Measurements from ENCODE around the gene PRDM15.

- no peak for TF ChIP-seq CTCF (IDR thresholded peaks at IDR 0.05)
- no peak for TF ChIP-seq POLR2A (IDR thresholded peaks at IDR 0.05)
- no peak for TF ChIP-seq EP300 (IDR thresholded peaks at IDR 0.05)
Measured at GRCh38 chr21:41906770-41907169, 27.6 kb upstream of the PRDM15 start.

Measured in tibial nerve (tissue), 4 donors.